GM12892 (cell line): Measurements from ENCODE around the gene ST7.

Experiments used
- POLR2A ChIP-seq: IDR thresholded peaks from 2 replicates; pipeline ENCODE4 v1.6.1; 2011; ENCODE audit warnings: low read depth, low read length, control low read depth
- POLR2AphosphoS5 ChIP-seq: IDR thresholded peaks from 2 replicates; pipeline ENCODE4 v1.6.1; 2011; ENCODE audit warnings: low read depth, low read length, control low read depth

- no peak for TF ChIP-seq POLR2AphosphoS5
- no peak for TF ChIP-seq POLR2A
Observed at GRCh38 chr7:116985575-116985974, 32.3 kb downstream of the ST7 start.
